Keratinocyte (primary cell): ENCODE data around the gene CPNE7. TPM values are rescaled to one million over a fixed set of nuclear protein-coding genes. Genes with fewer than 3 reads are reported as not detected.

Source experiments
- DNase-seq: peaks from one replicate; pipeline ENCODE4 v3.0.0-alpha.2; 2011; ENCODE audit warnings: low read depth, missing footprints, low spot score
- FAIRE-seq: peaks from 2 replicates; lab custom pipeline; 2011; peaks lifted over from hg19 to GRCh38; lab: Jason Lieb, UNC
- H2AFZ ChIP-seq: 2 replicates; pipeline ENCODE4 v1.6.0; 2012; ENCODE audit warnings: low read length, control low read depth, inconsistent platforms; ENCODE audit not compliant: control insufficient read depth
- H3K27ac ChIP-seq: 2 replicates; pipeline ENCODE4 v1.5.1; 2011; ENCODE audit warnings: low read length; ENCODE audit not compliant: control insufficient read depth, insufficient read depth
- H3K27me3 ChIP-seq: 3 replicates; pipeline ENCODE4 v1.6.0; 2011; ENCODE audit warnings: low read length; ENCODE audit not compliant: control insufficient read depth, insufficient read depth; ENCODE audit errors: extremely low read depth
- H3K36me3 ChIP-seq, 2 experiments: 2 replicates in 1 of 2; 3 replicates in 1 of 2; pipeline ENCODE4 v1.5.1; 2011; ENCODE audit warnings: low read length in 2 of 2, mild to moderate bottlenecking in 1 of 2; ENCODE audit not compliant: control insufficient read depth in 2 of 2, insufficient read depth in 2 of 2; ENCODE audit errors: extremely low read depth in 1 of 2
- H3K4me1 ChIP-seq: 3 replicates; pipeline ENCODE4 v1.5.1; 2011; ENCODE audit warnings: low read length; ENCODE audit not compliant: control insufficient read depth, insufficient read depth; ENCODE audit errors: extremely low read depth
- H3K4me2 ChIP-seq: 3 replicates; pipeline ENCODE4 v1.6.0; 2011; ENCODE audit warnings: low read depth, low read length; ENCODE audit not compliant: control insufficient read depth, insufficient read depth; ENCODE audit errors: extremely low read depth
- H3K4me3 ChIP-seq, 3 experiments: fragments of 200-600 bp in 1 of 3; sonication (generic) in 1 of 3; 2 replicates in 2 of 3; 3 replicates in 1 of 3; pipeline ENCODE4 v1.5.1; 2011 to 2016; ENCODE audit warnings: low read length in 3 of 3, mild to moderate bottlenecking in 3 of 3, control low read depth in 2 of 3, inconsistent platforms in 1 of 3, low read depth in 1 of 3, mixed read lengths in 1 of 3, mixed run types in 1 of 3, moderate library complexity in 1 of 3; ENCODE audit not compliant: control insufficient read depth in 2 of 3, insufficient read depth in 2 of 3; ENCODE audit errors: extremely low read depth in 1 of 3
- H3K79me2 ChIP-seq: 2 replicates; pipeline ENCODE4 v1.6.0; 2012; ENCODE audit warnings: low read length; ENCODE audit not compliant: control insufficient read depth, insufficient read depth
- H3K9ac ChIP-seq: 3 replicates; pipeline ENCODE4 v1.6.0; 2011; ENCODE audit warnings: low read length; ENCODE audit not compliant: control insufficient read depth, insufficient read depth; ENCODE audit errors: extremely low read depth
- H3K9me1 ChIP-seq: 3 replicates; pipeline ENCODE4 v1.6.0; 2011; ENCODE audit warnings: low read length; ENCODE audit not compliant: control insufficient read depth, insufficient read depth; ENCODE audit errors: extremely low read depth
- H3K9me3 ChIP-seq: 2 replicates; pipeline ENCODE4 v1.5.1; 2012; ENCODE audit warnings: low read depth, low read length; ENCODE audit not compliant: control insufficient read depth
- H4K20me1 ChIP-seq: 3 replicates; pipeline ENCODE4 v1.6.0; 2011; ENCODE audit warnings: low read length; ENCODE audit not compliant: control insufficient read depth, insufficient read depth; ENCODE audit errors: extremely low read depth
- CTCF ChIP-seq, 3 experiments: IDR thresholded peaks in 1 of 3; conservative IDR thresholded peaks in 1 of 3; optimal IDR thresholded peaks in 1 of 3; 2 replicates in 2 of 3; 3 replicates in 1 of 3; pipeline versions ENCODE3 to v1.5.1; 2011; ENCODE audit warnings: low read length in 3 of 3, mild to moderate bottlenecking in 3 of 3, moderate library complexity in 2 of 3, control low read depth in 1 of 3, inconsistent platforms in 1 of 3; ENCODE audit not compliant: insufficient read depth in 2 of 3; ENCODE audit errors: extremely low read depth in 1 of 3
- EZH2 ChIP-seq: IDR thresholded peaks from one replicate; pipeline ENCODE4 v1.6.1; 2012; ENCODE audit warnings: inconsistent platforms, mild to moderate bottlenecking, low read length, moderate library complexity
- dilution Hi-C: fragments of 300-500 bp; cut with MboI; formaldehyde crosslinking; loops from one replicate; pipeline ENCODE4 v1.7.0; 2020; ENCODE audit warnings: low sequenced_read_pairs; ENCODE audit not compliant: extremely low pct_ligation_motif_present
- polyA plus RNA-seq, 5 experiments: library from polyadenylated mRNA; depleted of rRNA in 3 of 5; stranded (reverse) in 3 of 5; stranded (forward) in 1 of 5; unstranded in 1 of 5; fragments of >200 nt; gene quantifications; 1 replicate in 1 of 5; 2 replicates in 3 of 5; 3 replicates in 1 of 5; pipeline versions ENCODE4 v1.2.1 to v1.2.3, GENCODE V29; 2011 to 2012; ENCODE audit warnings: missing spikeins in 2 of 5, low read depth in 1 of 5, low replicate concordance in 1 of 5

Gene CPNE7
- polyA plus RNA-seq, 1 donor (not counting 4 experiments of a cell fraction or from before 2014, with no cell fraction given) = 9.1 TPM

GRCh38 chr16:89623511-89624261, 48.1 kb downstream of the CPNE7 start:
- H3K27me3 ChIP-seq = peaks cover 47% of the 10 kb centered on the region
- H3K9me1 ChIP-seq = no peaks in the 10 kb centered on the region
- no peak overlapping the region for H3K9ac ChIP-seq
- H3K27ac ChIP-seq = no peak overlapping the region
- TF ChIP-seq CTCF (optimal IDR thresholded peaks at IDR 0.05 in 1 of 3, IDR thresholded peaks at IDR 0.05 in 1 of 3, conservative IDR thresholded peaks at IDR 0.05 in 1 of 3; ENCODE audit: extremely low read depth in 1 of 3, insufficient read depth in 2 of 3, low read length in 3 of 3) (no peak), EZH2 (no peak)
- peak overlapping the region; percentile 58 for H3K4me2 ChIP-seq
- H3K9me3 ChIP-seq = no peaks in the 10 kb centered on the region
- peaks cover 4% of the 10 kb centered on the region for H3K4me1 ChIP-seq
- dilution Hi-C loops = no loop called here
- no peak overlapping the region for H3K4me3 ChIP-seq
- H4K20me1 ChIP-seq = no peaks in the 10 kb centered on the region
- H3K36me3 ChIP-seq = no peaks in the 10 kb centered on the region
- peak overlapping the region; percentile 73 for H2AFZ ChIP-seq
- H3K79me2 ChIP-seq = no peaks in the 10 kb centered on the region
- DNase-seq = no peak
- FAIRE-seq = peak; percentile 20

GRCh38 chr16:89624777-89625761, 49.5 kb downstream of the CPNE7 start:
- no peak for FAIRE-seq
- TF ChIP-seq EZH2 = no peak
- TF ChIP-seq CTCF (optimal IDR thresholded peaks at IDR 0.05 in 1 of 3, IDR thresholded peaks at IDR 0.05 in 1 of 3, conservative IDR thresholded peaks at IDR 0.05 in 1 of 3; ENCODE audit: extremely low read depth in 1 of 3, insufficient read depth in 2 of 3, low read length in 3 of 3) = no peak
- H3K79me2 ChIP-seq = no peaks in the 10 kb centered on the region
- no peak overlapping the region for H3K4me3 ChIP-seq
- H3K27ac ChIP-seq = no peak overlapping the region
- no peak for DNase-seq
- peaks cover 49% of the 10 kb centered on the region for H3K27me3 ChIP-seq
- dilution Hi-C loops = no loop called here
- no peaks in the 10 kb centered on the region for H3K9me1 ChIP-seq
- no peaks in the 10 kb centered on the region for H3K36me3 ChIP-seq
- peaks cover 2% of the 10 kb centered on the region for H3K9me3 ChIP-seq
- H3K9ac ChIP-seq = no peak overlapping the region
- no peak overlapping the region for H3K4me2 ChIP-seq
- H2AFZ ChIP-seq = no peak overlapping the region
- H4K20me1 ChIP-seq = no peaks in the 10 kb centered on the region
- peaks cover 4% of the 10 kb centered on the region for H3K4me1 ChIP-seq
